Activated naive CD4-positive, alpha-beta T cell treated with anti-CD3 and anti-CD28 coated beads, Interleukin-2, amount 10 ng/mL, durations not matched to agents 7 days and 5 days (primary cell): ENCODE results near the gene LYPD1.
"Not testable (repeated sequence)": the region's sequence is repeated elsewhere in the genome, so short reads cannot be mapped to it uniquely, and the experiment has no call there.

Experiments
- CTCF ChIA-PET: fragments of 350-600 bp; sonication (Branson Sonifier 250); formaldehyde crosslinking; loops from one replicate; lab custom pipeline; 2021; ENCODE audit warnings: antibody characterized with exemption; lab: Charles Lee
- DNase-seq: peaks from one replicate; pipeline ENCODE4 v3.0.0-alpha.2; 2020
- H3K27ac Mint-ChIP-seq: one replicate; pipeline ENCODE4 v1.8.0; 2021; ENCODE audit warnings: mild to moderate bottlenecking, moderate library complexity, mixed read lengths
- H3K27me3 Mint-ChIP-seq: one replicate; pipeline ENCODE4 v1.8.0; 2021; ENCODE audit warnings: mild to moderate bottlenecking, mixed read lengths
- H3K36me3 Mint-ChIP-seq: one replicate; pipeline ENCODE4 v1.8.0; 2021; ENCODE audit warnings: mixed read lengths
- H3K4me1 Mint-ChIP-seq: one replicate; pipeline ENCODE4 v1.8.0; 2021; ENCODE audit warnings: mixed read lengths
- H3K4me3 Mint-ChIP-seq: one replicate; pipeline ENCODE4 v1.8.0; 2021; ENCODE audit warnings: mild to moderate bottlenecking, moderate library complexity, mixed read lengths
- H3K9me3 Mint-ChIP-seq: one replicate; pipeline ENCODE4 v1.8.0; 2021; ENCODE audit warnings: mixed read lengths

The LYPD1 gene, protein sequence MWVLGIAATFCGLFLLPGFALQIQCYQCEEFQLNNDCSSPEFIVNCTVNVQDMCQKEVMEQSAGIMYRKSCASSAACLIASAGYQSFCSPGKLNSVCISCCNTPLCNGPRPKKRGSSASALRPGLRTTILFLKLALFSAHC

DNA sequence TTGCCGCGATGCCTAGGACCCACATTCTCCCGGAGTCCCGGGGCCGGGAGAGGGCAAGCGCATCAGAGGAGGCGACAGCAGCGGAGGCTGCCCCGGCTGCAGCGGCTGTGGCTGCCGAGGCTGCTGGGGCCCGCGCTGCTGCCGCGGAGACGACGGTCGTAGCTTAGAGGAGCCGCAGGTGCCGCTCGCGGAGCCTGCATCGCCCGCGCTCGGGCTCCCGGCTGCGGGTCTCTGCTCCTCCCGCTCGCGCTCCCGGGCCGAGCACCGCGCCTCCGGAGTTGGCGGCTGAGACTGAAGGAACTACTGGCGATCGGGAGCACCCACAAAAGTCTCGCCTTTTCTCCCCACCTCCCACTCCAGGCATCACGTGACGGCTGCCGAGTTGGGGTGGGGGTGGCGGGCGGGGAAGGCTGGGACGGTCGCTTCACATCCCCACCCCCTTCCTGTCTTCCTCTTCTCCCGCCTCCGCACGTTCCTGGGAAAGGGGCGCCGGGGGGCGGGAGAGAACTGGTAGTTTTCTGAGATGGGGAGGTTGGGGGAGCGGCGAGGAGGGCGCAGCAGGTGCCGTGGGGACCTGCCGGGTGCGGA is at the start of gene LYPD1:
Gene LYPD1 (minus strand): TSS at position 298 of the 588 bp plus-strand sequence. CDS start 273 bp downstream, at position 25.
- no peaks in the 10 kb centered on the region for H3K4me1 Mint-ChIP-seq
- CTCF ChIA-PET, result no interaction called here
- H3K27ac Mint-ChIP-seq, result peak within 1 kb of the TSS; percentile 60
- no peak for DNase-seq
- no peaks in the 10 kb centered on the region for H3K36me3 Mint-ChIP-seq
- peak within 1 kb of the TSS; percentile 31 for H3K4me3 Mint-ChIP-seq
- H3K9me3 Mint-ChIP-seq, result no peaks in the 10 kb centered on the region
- H3K27me3 Mint-ChIP-seq, result peaks cover 43% of the 10 kb centered on the region

DNA sequence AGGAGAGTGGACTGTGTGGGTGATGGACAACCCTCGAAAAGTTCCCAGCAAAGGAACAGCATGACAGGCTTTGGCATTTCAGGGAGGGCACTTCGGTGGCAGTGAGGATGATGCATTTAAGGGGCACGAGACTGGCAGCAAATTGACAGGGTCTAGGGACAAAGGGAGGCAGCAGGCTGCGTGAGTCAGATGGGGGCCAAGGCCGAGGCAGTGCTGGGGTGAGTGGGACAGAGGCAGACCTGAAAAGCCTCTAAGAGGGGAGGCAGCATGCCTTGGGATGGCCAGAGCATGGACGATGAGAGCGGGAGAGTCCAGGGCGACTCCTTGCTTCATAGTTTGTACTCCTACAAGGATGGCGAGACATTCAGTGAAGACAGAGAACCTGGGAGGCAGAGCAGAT is 49.5 kb upstream of the LYPD1 start:
- Mint-ChIP-seq H3K9me3 (peaks cover 5% of the 10 kb centered on the region), H3K4me3 (no peak overlapping the region), H3K36me3 (no peaks in the 10 kb centered on the region), H3K27ac (no peak overlapping the region), H3K27me3 (no peaks in the 10 kb centered on the region), H3K4me1 (no peaks in the 10 kb centered on the region)
- no peak for DNase-seq
- CTCF ChIA-PET, result interaction anchor here (0.6 kb wide), 1 partner anchor 91 kb away, joined by 3 read pairs; no protein-coding TSS in a partner anchor

DNA sequence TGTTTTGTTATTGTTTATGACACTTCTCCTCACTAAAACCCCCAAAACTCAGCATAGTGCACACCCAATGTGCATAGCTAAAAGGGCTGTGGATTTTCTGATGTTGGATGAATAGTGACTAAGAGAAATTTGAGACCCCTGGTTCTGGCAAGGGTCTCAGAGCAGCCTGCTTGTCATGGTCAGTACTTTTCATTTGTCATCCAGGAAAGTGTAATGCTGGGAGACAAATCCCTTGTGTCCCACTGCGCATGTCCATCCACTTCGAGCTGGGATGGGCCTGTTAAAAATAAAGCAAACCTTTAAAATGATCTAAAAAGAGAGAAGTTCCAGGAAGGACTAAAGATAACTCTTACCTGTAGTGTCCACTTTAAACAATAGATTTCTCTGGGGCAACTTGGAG is 46.9 kb upstream of the LYPD1 start:
- no peaks in the 10 kb centered on the region for H3K4me1 Mint-ChIP-seq
- no peaks in the 10 kb centered on the region for H3K36me3 Mint-ChIP-seq
- H3K9me3 Mint-ChIP-seq, result peaks cover 5% of the 10 kb centered on the region
- H3K27me3 Mint-ChIP-seq, result no peaks in the 10 kb centered on the region
- CTCF ChIA-PET, result no interaction called here
- DNase-seq, result no peak
- H3K27ac Mint-ChIP-seq, result no peak overlapping the region
- no peak overlapping the region for H3K4me3 Mint-ChIP-seq

DNA sequence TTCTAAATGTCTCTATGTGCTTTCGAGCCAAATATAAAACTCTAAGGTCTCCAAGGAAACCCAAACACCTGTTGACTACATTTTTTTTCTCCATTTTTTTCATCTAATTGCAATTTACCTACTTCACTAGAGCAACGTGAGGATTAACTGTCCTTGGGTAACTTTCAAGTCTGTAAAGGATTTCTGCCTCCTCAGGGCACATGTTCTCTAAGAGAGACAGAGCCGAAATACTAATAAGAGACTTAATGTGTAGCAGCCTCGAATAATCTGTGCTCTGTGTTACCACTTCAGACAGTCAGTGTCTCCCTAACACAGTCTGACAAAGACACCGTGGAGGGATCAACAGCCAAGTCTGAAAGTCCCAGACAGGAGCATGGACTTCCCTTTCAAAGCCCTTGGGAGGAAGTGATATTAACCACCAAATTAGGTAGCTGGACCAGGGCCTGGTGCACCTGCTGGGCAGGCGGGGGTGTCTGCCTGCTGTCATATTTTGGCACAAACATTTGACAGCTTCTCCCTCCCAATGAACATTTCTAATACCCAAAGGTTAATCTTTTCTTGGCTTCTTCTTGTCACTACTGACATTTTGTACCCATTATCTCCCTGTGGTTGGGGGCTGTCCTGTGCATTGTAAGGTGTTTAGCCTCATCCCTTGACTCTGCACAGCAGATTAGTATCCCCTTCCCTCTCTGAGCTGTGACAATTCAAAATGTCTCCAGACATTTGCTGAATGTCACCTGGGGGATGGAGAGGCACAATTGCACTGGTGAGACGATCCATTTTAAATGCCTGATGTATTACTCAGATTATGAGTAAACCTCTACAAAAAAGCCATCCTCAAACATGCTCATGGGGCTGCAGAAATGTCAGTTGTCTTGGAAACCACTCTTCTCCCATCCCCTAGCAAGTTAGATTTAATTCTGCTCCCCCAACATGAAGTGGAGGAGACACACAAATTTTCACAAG is 45.7 kb upstream of the LYPD1 start:
- no peak overlapping the region for H3K27ac Mint-ChIP-seq
- no peaks in the 10 kb centered on the region for H3K4me1 Mint-ChIP-seq
- no peaks in the 10 kb centered on the region for H3K36me3 Mint-ChIP-seq
- H3K9me3 Mint-ChIP-seq, result peaks cover 2% of the 10 kb centered on the region
- no peak for DNase-seq
- H3K27me3 Mint-ChIP-seq, result no peaks in the 10 kb centered on the region
- H3K4me3 Mint-ChIP-seq, result no peak overlapping the region
- CTCF ChIA-PET, result no interaction called here

DNA sequence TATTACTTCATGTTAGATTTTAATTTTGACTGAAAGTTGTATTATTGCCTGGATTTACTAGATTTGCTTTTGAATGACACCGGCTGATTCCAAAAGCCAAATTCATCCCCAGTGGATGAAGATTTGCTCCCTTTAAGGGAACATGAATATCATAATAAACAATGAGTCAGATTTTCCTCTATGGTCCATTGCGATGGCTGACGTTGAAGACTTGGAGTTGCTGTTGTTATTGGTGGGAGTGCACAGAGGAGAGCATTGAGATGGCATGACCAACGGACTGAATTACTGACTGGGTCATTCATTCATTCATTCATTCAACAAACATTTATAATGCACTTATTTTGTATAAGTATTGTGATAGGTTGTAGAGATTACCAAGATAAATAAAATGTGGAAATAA is 33.4 kb upstream of the LYPD1 start:
- H3K4me1 Mint-ChIP-seq, result no peaks in the 10 kb centered on the region
- no peaks in the 10 kb centered on the region for H3K36me3 Mint-ChIP-seq
- no peaks in the 10 kb centered on the region for H3K27me3 Mint-ChIP-seq
- no peak for DNase-seq
- no peak overlapping the region for H3K27ac Mint-ChIP-seq
- CTCF ChIA-PET, result no interaction called here
- no peaks in the 10 kb centered on the region for H3K9me3 Mint-ChIP-seq
- H3K4me3 Mint-ChIP-seq, result no peak overlapping the region

DNA sequence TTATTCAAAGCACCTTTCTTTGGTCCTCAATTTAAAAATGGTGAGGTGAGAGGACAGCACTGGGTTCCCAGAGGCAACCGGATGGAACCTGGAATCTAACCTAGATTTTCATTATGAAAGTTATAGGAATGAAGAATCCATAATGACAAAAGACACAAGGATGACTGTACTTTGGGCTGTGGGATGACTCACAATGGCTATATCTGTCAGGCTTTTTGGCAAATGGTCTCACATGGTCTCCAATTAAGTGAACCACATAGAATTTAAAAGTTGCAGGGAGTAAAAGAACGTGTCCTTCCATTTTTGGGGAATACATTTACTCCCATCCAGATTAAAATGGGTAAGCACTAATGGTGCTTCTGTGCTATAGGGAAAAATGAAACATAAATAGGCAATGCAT is 31.8 kb upstream of the LYPD1 start:
- H3K4me1 Mint-ChIP-seq, result no peaks in the 10 kb centered on the region
- H3K9me3 Mint-ChIP-seq, result no peaks in the 10 kb centered on the region
- H3K27ac Mint-ChIP-seq, result no peak overlapping the region
- no peak overlapping the region for H3K4me3 Mint-ChIP-seq
- CTCF ChIA-PET, result no interaction called here
- no peak for DNase-seq
- H3K27me3 Mint-ChIP-seq, result no peaks in the 10 kb centered on the region
- no peaks in the 10 kb centered on the region for H3K36me3 Mint-ChIP-seq

DNA sequence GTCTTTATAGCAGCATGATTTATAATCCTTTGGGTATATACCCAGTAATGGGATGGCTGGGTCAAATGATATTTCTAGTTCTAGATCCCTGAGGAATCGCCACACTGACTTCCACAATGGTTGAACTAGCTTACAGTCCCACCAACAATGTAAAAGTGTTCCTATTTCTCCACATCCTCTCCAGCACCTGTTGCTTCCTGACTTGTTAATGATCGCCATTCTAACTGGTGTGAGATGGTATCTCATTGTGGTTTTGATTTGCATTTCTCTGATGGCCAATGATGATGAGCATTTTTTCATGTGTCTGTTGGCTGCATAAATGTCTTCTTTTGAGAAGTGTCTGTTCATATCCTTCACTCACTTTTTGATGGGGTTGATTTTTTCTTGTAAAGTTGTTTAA is 29.8 kb upstream of the LYPD1 start:
- CTCF ChIA-PET, H3K27ac Mint-ChIP-seq, H3K27me3 Mint-ChIP-seq, H3K36me3 Mint-ChIP-seq, H3K4me1 Mint-ChIP-seq, H3K4me3 Mint-ChIP-seq, DNase-seq, H3K9me3 Mint-ChIP-seq: not testable (repeated sequence)

DNA sequence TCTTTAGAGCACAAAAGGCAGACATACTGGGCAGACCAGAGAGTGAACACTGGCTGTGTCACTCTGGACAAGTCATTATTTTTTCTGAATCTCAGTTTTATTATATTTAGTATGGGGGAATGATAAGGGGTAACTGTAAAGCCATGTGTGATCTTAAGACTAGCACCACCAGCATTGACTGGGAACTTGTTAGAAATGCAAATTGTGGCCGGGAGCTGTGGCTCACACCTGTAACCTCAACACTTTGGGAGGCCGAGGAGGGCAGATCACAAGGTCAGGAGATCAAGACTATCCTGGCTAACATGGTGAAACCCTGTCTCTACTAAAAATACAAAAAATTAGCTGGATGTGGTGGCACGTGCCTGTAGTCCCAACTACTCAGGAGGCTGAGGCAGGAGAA is 28.3 kb upstream of the LYPD1 start:
- DNase-seq, H3K4me1 Mint-ChIP-seq, H3K4me3 Mint-ChIP-seq, H3K27ac Mint-ChIP-seq, H3K9me3 Mint-ChIP-seq, CTCF ChIA-PET, H3K27me3 Mint-ChIP-seq, H3K36me3 Mint-ChIP-seq: not testable (repeated sequence)

DNA sequence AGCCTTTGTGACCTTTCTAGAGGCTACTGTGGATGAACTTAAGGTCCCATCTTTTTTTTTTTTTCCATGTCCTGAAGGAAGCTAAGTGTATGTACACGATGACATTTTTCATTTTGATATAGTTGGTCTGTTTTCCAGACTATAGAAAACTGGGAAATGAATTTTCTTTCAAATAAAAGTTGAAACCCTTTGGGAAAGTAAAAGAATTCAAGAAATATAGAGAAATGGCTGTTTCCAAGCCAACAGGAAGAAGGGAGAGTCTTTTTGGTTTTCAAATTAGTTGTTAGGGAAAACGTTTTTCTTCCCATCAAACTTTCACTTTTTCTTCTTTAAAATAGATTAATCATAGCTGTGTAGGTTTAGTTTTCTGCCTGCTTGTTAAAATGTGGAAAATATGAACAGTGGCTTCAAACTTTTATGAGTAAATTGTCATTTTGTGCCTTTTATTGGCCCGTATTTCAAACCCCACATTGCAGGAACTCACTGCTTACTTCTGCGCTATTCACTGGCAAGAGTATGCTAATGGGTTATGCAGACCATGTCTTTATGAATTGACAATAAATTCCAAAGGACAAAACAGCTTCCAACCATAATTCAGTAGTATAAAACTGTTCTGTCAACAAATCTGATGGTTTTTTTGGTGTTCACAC is 27.7 kb upstream of the LYPD1 start:
- no peak overlapping the region for H3K27ac Mint-ChIP-seq
- H3K4me1 Mint-ChIP-seq, result no peaks in the 10 kb centered on the region
- CTCF ChIA-PET, result no interaction called here
- H3K36me3 Mint-ChIP-seq, result no peaks in the 10 kb centered on the region
- H3K27me3 Mint-ChIP-seq, result no peaks in the 10 kb centered on the region
- no peak for DNase-seq
- no peak overlapping the region for H3K4me3 Mint-ChIP-seq
- no peaks in the 10 kb centered on the region for H3K9me3 Mint-ChIP-seq

DNA sequence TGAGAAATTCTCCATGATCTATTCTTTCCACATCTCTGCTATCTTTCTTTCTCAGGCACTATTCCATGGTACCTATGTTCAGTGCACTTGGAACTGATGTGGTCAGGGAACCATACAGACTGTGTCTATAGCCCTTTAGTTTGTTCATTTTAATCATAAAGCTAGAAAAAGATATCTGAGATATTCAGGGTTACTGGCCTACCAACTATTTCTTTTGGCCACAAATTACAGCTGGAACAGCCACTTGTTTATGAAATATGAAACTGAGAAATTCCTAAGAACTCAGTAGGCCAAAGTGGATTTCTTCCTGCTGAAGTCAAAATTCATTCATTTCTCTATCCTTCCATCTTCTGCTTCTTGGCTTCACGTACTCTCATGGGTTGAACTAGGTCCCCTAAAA is 22.8 kb upstream of the LYPD1 start:
- H3K4me1 Mint-ChIP-seq, result no peaks in the 10 kb centered on the region
- no peak overlapping the region for H3K4me3 Mint-ChIP-seq
- H3K27me3 Mint-ChIP-seq, result no peaks in the 10 kb centered on the region
- no peak for DNase-seq
- no peak overlapping the region for H3K27ac Mint-ChIP-seq
- no peaks in the 10 kb centered on the region for H3K9me3 Mint-ChIP-seq
- H3K36me3 Mint-ChIP-seq, result no peaks in the 10 kb centered on the region
- CTCF ChIA-PET, result interaction anchor here (0.6 kb wide), 1 partner anchor 482 kb away, joined by 3 read pairs; no protein-coding TSS in a partner anchor

DNA sequence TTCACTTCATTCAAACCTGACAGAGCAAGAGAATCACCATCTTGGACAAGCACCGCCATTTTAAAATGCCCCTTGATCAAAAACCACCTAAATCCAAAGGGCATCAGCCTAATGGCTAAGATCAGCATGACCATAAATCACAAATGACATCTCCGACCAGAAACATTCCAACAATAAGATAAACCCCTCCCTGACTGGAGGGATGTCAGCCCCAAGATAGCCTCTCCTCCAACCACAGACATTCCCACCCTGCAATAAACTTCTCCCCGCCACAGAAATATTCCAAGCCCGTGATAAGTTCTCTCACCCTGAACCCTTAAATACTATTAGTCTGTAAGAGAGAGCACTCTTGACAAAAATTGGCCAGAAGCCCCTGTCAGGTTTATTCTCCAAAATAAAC is 21.6 kb upstream of the LYPD1 start:
- no peaks in the 10 kb centered on the region for H3K36me3 Mint-ChIP-seq
- H3K9me3 Mint-ChIP-seq, result no peaks in the 10 kb centered on the region
- CTCF ChIA-PET, result no interaction called here
- H3K27me3 Mint-ChIP-seq, result no peaks in the 10 kb centered on the region
- H3K4me1 Mint-ChIP-seq, result no peaks in the 10 kb centered on the region
- DNase-seq, result no peak
- H3K27ac Mint-ChIP-seq, result no peak overlapping the region
- H3K4me3 Mint-ChIP-seq, result no peak overlapping the region

DNA sequence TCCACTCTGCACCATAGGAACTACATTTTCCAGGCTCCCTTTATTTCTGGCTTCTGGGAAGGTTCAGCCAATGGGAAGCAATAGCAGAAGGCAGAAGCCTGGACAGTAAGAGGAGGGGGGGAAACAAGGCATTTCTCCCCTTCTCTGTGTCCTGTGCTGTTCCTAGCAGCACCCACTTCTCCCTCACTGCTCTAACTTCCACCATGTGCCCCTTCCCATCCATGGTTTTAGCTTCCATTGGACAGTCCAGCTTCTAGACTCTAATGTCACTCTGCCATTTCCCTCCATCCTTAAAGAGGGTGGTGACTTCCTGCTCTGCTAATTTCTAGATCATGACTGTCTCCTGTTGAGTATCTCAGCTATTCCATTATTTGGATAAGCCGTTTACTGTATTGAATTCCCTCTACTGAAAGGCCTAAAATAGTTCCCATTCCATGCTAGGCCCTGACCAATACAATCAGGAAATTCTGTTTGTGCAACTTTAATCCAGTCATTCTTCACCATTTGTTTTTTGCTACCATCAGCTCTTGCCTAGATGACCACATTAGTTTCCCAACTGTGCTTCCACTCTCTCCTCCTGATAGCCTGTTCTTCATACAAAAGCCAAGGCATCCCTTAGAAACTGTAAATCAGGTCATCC is 20.8 kb upstream of the LYPD1 start:
- Mint-ChIP-seq H3K27me3 (no peaks in the 10 kb centered on the region), H3K4me3 (no peak overlapping the region), H3K4me1 (no peaks in the 10 kb centered on the region), H3K27ac (no peak overlapping the region), H3K36me3 (no peaks in the 10 kb centered on the region), H3K9me3 (no peaks in the 10 kb centered on the region)
- no peak for DNase-seq
- CTCF ChIA-PET, result no interaction called here

DNA sequence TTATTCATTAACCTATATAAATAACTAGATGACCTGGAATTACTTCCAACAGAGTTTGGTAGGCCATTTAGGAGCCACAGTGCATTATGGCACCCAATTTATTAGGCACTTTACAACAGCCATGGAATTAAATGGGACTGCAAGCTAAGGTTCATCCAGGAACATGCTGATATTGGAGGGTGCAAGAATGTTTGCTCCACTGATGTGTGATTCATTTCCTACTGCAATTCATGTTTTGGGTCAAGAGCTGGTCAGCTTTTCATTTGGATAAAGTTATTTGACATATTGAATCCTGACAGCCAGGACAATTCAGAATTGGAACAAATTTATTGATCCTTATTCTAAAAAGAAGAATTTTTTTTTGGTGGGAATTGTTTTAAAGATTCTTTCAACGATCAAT is 11.8 kb upstream of the LYPD1 start:
- H3K9me3 Mint-ChIP-seq, result no peaks in the 10 kb centered on the region
- no peaks in the 10 kb centered on the region for H3K27me3 Mint-ChIP-seq
- CTCF ChIA-PET, result no interaction called here
- no peaks in the 10 kb centered on the region for H3K36me3 Mint-ChIP-seq
- H3K27ac Mint-ChIP-seq, result no peak overlapping the region
- no peak for DNase-seq
- no peak overlapping the region for H3K4me3 Mint-ChIP-seq
- H3K4me1 Mint-ChIP-seq, result no peaks in the 10 kb centered on the region

DNA sequence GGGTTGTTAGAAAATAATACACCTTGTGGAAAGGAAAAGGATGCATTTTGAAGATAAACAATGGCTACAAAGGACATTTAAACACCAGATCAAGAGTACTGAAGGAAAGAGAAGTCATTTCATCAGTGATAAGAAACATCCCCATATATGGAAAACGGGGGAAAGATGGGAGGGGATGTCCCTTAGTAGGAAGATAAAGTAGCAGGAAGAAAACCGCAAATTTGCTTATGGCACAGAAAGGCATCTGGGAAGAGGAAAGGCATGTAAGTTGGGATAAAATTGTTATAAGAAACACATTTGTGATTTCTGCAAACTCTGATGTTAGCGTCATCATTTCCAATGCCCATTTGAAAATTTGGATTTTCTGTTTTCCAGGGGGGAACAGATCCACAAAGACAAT is 10.5 kb upstream of the LYPD1 start:
- H3K4me3 Mint-ChIP-seq, result no peak overlapping the region
- CTCF ChIA-PET, result no interaction called here
- H3K4me1 Mint-ChIP-seq, result no peaks in the 10 kb centered on the region
- H3K27ac Mint-ChIP-seq, result no peak overlapping the region
- no peak for DNase-seq
- H3K27me3 Mint-ChIP-seq, result no peaks in the 10 kb centered on the region
- no peaks in the 10 kb centered on the region for H3K36me3 Mint-ChIP-seq
- H3K9me3 Mint-ChIP-seq, result no peaks in the 10 kb centered on the region
